Natural killer cell (primary cell): ENCODE measurements around the gene LDLRAD4. TPM values are rescaled to one million over a fixed set of nuclear protein-coding genes. Genes with fewer than 3 reads are reported as not detected.

ENCODE experiments used
- ATAC-seq, 3 donors: fragments of 150-1000 bp in 2 of 3; fragments of 200-7000 bp in 1 of 3; cut with Tn5 transposase; 1 replicate in 1 of 3; 2 replicates in 2 of 3; pipeline ENCODE4 v1.10.0; 2021; ENCODE audit warnings: mild to moderate bottlenecking in 2 of 3, moderate library complexity in 2 of 3
- DNase-seq, 2 donors: peaks; one replicate each; pipeline versions ENCODE4 v3.0.0 to v3.0.0-alpha.2; 2013 to 2021; ENCODE audit warnings: mixed read lengths in 1 of 2
- H3K27ac ChIP-seq: one replicate; pipeline ENCODE4 v1.5.1; 2013; ENCODE audit warnings: mild to moderate bottlenecking, low read length
- H3K27me3 ChIP-seq: one replicate; pipeline ENCODE4 v1.6.1; 2013; ENCODE audit warnings: low read length; ENCODE audit not compliant: control insufficient read depth, insufficient read depth
- H3K36me3 ChIP-seq: one replicate; pipeline ENCODE4 v1.6.1; 2013; ENCODE audit warnings: low read length; ENCODE audit not compliant: control insufficient read depth, insufficient read depth
- H3K4me1 ChIP-seq: one replicate; pipeline ENCODE4 v1.6.1; 2013; ENCODE audit warnings: low read length; ENCODE audit not compliant: control insufficient read depth, insufficient read depth
- H3K4me3 ChIP-seq: one replicate; pipeline ENCODE4 v1.5.1; 2013; ENCODE audit warnings: low read length
- H3K9me3 ChIP-seq: one replicate; pipeline ENCODE4 v1.6.1; 2013; ENCODE audit warnings: low read length; ENCODE audit not compliant: control insufficient read depth, insufficient read depth
- H3K27ac Mint-ChIP-seq, 2 donors: one replicate each; pipeline ENCODE4 v1.8.0; 2022; ENCODE audit warnings: mild to moderate bottlenecking in 2 of 2, mixed read lengths in 2 of 2, moderate library complexity in 1 of 2
- H3K27me3 Mint-ChIP-seq, 2 donors: one replicate each; pipeline ENCODE4 v1.8.0; 2022; ENCODE audit warnings: low read depth in 2 of 2, mixed read lengths in 2 of 2
- H3K36me3 Mint-ChIP-seq: one replicate; pipeline ENCODE4 v1.8.0; 2022; ENCODE audit warnings: mixed read lengths
- H3K4me1 Mint-ChIP-seq, 2 donors: one replicate each; pipeline ENCODE4 v1.8.0; 2022; ENCODE audit warnings: mixed read lengths in 2 of 2
- H3K4me3 Mint-ChIP-seq: one replicate; pipeline ENCODE4 v1.8.0; 2022; ENCODE audit warnings: mild to moderate bottlenecking, moderate library complexity, mixed read lengths
- H3K9me3 Mint-ChIP-seq, 2 donors: one replicate each; pipeline ENCODE4 v1.8.0; 2022; ENCODE audit warnings: mixed read lengths in 2 of 2
- CTCF ChIP-seq: fragments of 200-600 bp; IDR thresholded peaks from one replicate; pipeline ENCODE4 v1.8.0; 2022; ENCODE audit warnings: antibody characterized with exemption
- WGBS: methylation state at CpG from one replicate; pipeline ENCODE4 v1.1.7; 2013; ENCODE audit warnings: missing lambda C conversion rate; ENCODE audit not compliant: insufficient coverage; 5-methylcytosine and 5-hydroxymethylcytosine counted together
- intact Hi-C: fragments of 100-400 bp; cut with micrococcal nuclease; formaldehyde crosslinking; loops from one replicate; pipeline ENCODE4 v1.14.2; 2022
- total RNA-seq, 4 donors: library from RNA; stranded (reverse); fragments of 120-200 nt in 1 of 4; gene quantifications; one replicate each; pipeline versions ENCODE4 v1.2.3 to v1.2.4, GENCODE V29; 2013 to 2022

LDLRAD4 gene
- total RNA-seq, 3 donors from 2014 or later (not counting 1 experiment from before 2014, with no cell fraction given) = 24.0 to 36.3 (median 29.2) TPM

GRCh38 chr18:13633700-13634099, 415.1 kb downstream of the LDLRAD4 start:
- H3K27me3 ChIP-seq = no peaks in the 10 kb centered on the region
- Mint-ChIP-seq H3K9me3 (no peaks in the 10 kb centered on the region), H3K27me3 (no peaks in the 10 kb centered on the region), H3K27ac (no peak overlapping the region), H3K4me3 (no peak overlapping the region), H3K36me3 (no peaks in the 10 kb centered on the region), H3K4me1 (peaks cover 5% of the 10 kb centered on the region in 2 donors)
- H3K4me3 ChIP-seq = no peak overlapping the region
- WGBS = 88% methylated on average over 5 of the region's 5 CpGs
- no peak for DNase-seq
- H3K36me3 ChIP-seq = no peaks in the 10 kb centered on the region
- no peak for ATAC-seq
- TF ChIP-seq CTCF = no peak
- intact Hi-C loops = no loop called here
- no peak overlapping the region for H3K27ac ChIP-seq
- H3K4me1 ChIP-seq = no peaks in the 10 kb centered on the region
- no peaks in the 10 kb centered on the region for H3K9me3 ChIP-seq

GRCh38 chr18:13635046-13635445, 416.5 kb downstream of the LDLRAD4 start:
- Histone ChIP-seq H3K27ac (no peak overlapping the region), H3K4me3 (no peak overlapping the region), H3K36me3 (no peaks in the 10 kb centered on the region), H3K27me3 (no peaks in the 10 kb centered on the region), H3K9me3 (no peaks in the 10 kb centered on the region), H3K4me1 (no peaks in the 10 kb centered on the region)
- ATAC-seq (no peak), DNase-seq (no peak)
- H3K36me3 Mint-ChIP-seq = no peaks in the 10 kb centered on the region
- peaks cover 3 to 5% of the 10 kb centered on the region in 2 donors for H3K4me1 Mint-ChIP-seq
- over 99% methylated on average over 5 of the region's 5 CpGs for WGBS
- H3K27ac Mint-ChIP-seq = no peak overlapping the region
- H3K4me3 Mint-ChIP-seq = no peak overlapping the region
- H3K9me3 Mint-ChIP-seq = no peaks in the 10 kb centered on the region
- TF ChIP-seq CTCF = no peak
- intact Hi-C loops = no loop called here
- H3K27me3 Mint-ChIP-seq = no peaks in the 10 kb centered on the region

- H3K27ac Mint-ChIP-seq = no peak overlapping the region
- H3K9me3 ChIP-seq = no peaks in the 10 kb centered on the region
Measured at GRCh38 chr18:13638719-13639595, 420.4 kb downstream of the LDLRAD4 start.

More at GRCh38 chr18:13638719-13639595, 420.4 kb downstream of the LDLRAD4 start:
- Histone ChIP-seq H3K36me3 (no peaks in the 10 kb centered on the region), H3K27ac (no peak overlapping the region), H3K4me1 (peaks cover 10% of the 10 kb centered on the region), H3K4me3 (no peak overlapping the region), H3K27me3 (no peaks in the 10 kb centered on the region)
- Mint-ChIP-seq H3K9me3 (no peaks in the 10 kb centered on the region), H3K4me3 (no peak overlapping the region), H3K36me3 (no peaks in the 10 kb centered on the region), H3K4me1 (peaks cover 13 to 17% of the 10 kb centered on the region in 2 donors), H3K27me3 (no peaks in the 10 kb centered on the region)
- TF ChIP-seq CTCF = no peak
- intact Hi-C loops = no loop called here
- WGBS = 94% methylated on average over 10 of the region's 10 CpGs
- ATAC-seq = no peak
- DNase-seq = no peak
